ENCODE measurements around the gene TM4SF4.

- TF ChIP-seq CTCF (IDR thresholded peaks at IDR 0.05) (no peak), EZH2 (IDR thresholded peaks at IDR 0.05; ENCODE audit: borderline replicate concordance, insufficient read depth, low read depth, low read length, poor library complexity, severe bottlenecking) (no peak)
Observed at GRCh38 chr3:149519912-149520311, 45.4 kb downstream of the TM4SF4 start.

All from B cell (primary cell).